Stimulated activated naive CD4-positive, alpha-beta T cell treated with Interleukin-2 at 50 U/mL for 16 hours (primary cell): ENCODE data around the gene SLC11A1.

Experiments used
- DNase-seq: peaks from one replicate; lab custom pipeline; 2025; lab: John Stamatoyannopoulos, UW

Gene SLC11A1

GRCh38 chr2:218381916-218382366, at the start of gene SLC11A1:
TSS of gene SLC11A1 (plus strand) at chr2:218382273. CDS start at chr2:218382369, 96 bp downstream.
- no peak for DNase-seq

GRCh38 chr2:218332288-218332687, 49.8 kb upstream of the SLC11A1 start:
- no peak for DNase-seq

GRCh38 chr2:218332920-218333645, 49.0 kb upstream of the SLC11A1 start:
- DNase-seq, result no peak

GRCh38 chr2:218334531-218334930, 47.5 kb upstream of the SLC11A1 start:
- no peak for DNase-seq

- no peak for DNase-seq
These were observed 41.4 kb upstream of the SLC11A1 start for GRCh38 chr2:218340656-218341055.

GRCh38 chr2:218341381-218341780, 40.7 kb upstream of the SLC11A1 start:
- no peak for DNase-seq

GRCh38 chr2:218342837-218343236, 39.2 kb upstream of the SLC11A1 start:
- DNase-seq, result no peak

GRCh38 chr2:218343591-218343990, 38.5 kb upstream of the SLC11A1 start:
- no peak for DNase-seq

GRCh38 chr2:218344090-218344754, 37.9 kb upstream of the SLC11A1 start:
- no peak for DNase-seq

- DNase-seq, result no peak
These were observed 37.2 kb upstream of the SLC11A1 start for GRCh38 chr2:218344755-218345417.

- DNase-seq, result no peak
These were observed 36.4 kb upstream of the SLC11A1 start for GRCh38 chr2:218345491-218346236.

- no peak for DNase-seq
These were observed 34.9 kb upstream of the SLC11A1 start for GRCh38 chr2:218347172-218347571.

- no peak for DNase-seq
These were observed 28.0 kb upstream of the SLC11A1 start for GRCh38 chr2:218354045-218354444.

- DNase-seq, result no peak
These were observed 27.1 kb upstream of the SLC11A1 start for GRCh38 chr2:218354850-218355443.

- no peak for DNase-seq
These were observed 24.6 kb upstream of the SLC11A1 start for GRCh38 chr2:218357236-218358177.

GRCh38 chr2:218360453-218360852, 21.6 kb upstream of the SLC11A1 start:
- DNase-seq, result no peak

GRCh38 chr2:218362606-218363005, 19.5 kb upstream of the SLC11A1 start:
- DNase-seq, result no peak

GRCh38 chr2:218363736-218364135, 18.3 kb upstream of the SLC11A1 start:
- DNase-seq, result no peak

- DNase-seq, result no peak
These were observed 17.9 kb upstream of the SLC11A1 start for GRCh38 chr2:218364196-218364595.

GRCh38 chr2:218366621-218367414, 15.3 kb upstream of the SLC11A1 start:
- DNase-seq, result no peak
